ENCODE results near the gene CD81.
"Not testable (repeated sequence)": the region's sequence is repeated elsewhere in the genome, so short reads cannot be mapped to it uniquely, and the experiment has no call there.

The CD81 gene

GRCh38 chr11:2357651-2358050 lies 19.5 kb upstream of the CD81 start:
- not testable (repeated sequence) for DNase-seq

- DNase-seq = no peak
These were observed 18.2 kb upstream of the CD81 start for GRCh38 chr11:2358754-2359442.

GRCh38 chr11:2359557-2359956 lies 17.6 kb upstream of the CD81 start:
- no peak for DNase-seq

GRCh38 chr11:2360081-2360642 lies 16.9 kb upstream of the CD81 start:
- DNase-seq = no peak

- no peak for DNase-seq
These were observed 15.5 kb upstream of the CD81 start for GRCh38 chr11:2361565-2361964.

GRCh38 chr11:2362414-2362813 lies 14.7 kb upstream of the CD81 start:
- no peak for DNase-seq

- no peak for DNase-seq
These were observed 14.0 kb upstream of the CD81 start for GRCh38 chr11:2363130-2363529.

GRCh38 chr11:2363577-2364370 lies 13.3 kb upstream of the CD81 start:
- no peak for DNase-seq

- not testable (repeated sequence) for DNase-seq
These were observed 12.7 kb upstream of the CD81 start for GRCh38 chr11:2364386-2364785.

- DNase-seq = no peak
These were observed 11.4 kb upstream of the CD81 start for GRCh38 chr11:2365571-2366210.

GRCh38 chr11:2366276-2366675 lies 10.8 kb upstream of the CD81 start:
- DNase-seq = no peak

GRCh38 chr11:2366733-2367132 lies 10.4 kb upstream of the CD81 start:
- DNase-seq = no peak

GRCh38 chr11:2367266-2368160 lies 9.6 kb upstream of the CD81 start:
- DNase-seq = no peak

- no peak for DNase-seq
These were observed 8.8 kb upstream of the CD81 start for GRCh38 chr11:2368178-2368850.

- DNase-seq = no peak
These were observed 8.3 kb upstream of the CD81 start for GRCh38 chr11:2368851-2369180.

GRCh38 chr11:2369320-2369719 lies 7.8 kb upstream of the CD81 start:
- no peak for DNase-seq

- no peak for DNase-seq
These were observed 7.2 kb upstream of the CD81 start for GRCh38 chr11:2369896-2370295.

- DNase-seq = no peak
These were observed 2.5 kb upstream of the CD81 start for GRCh38 chr11:2374456-2375201.

- no peak for DNase-seq
These were observed 1.7 kb upstream of the CD81 start for GRCh38 chr11:2375341-2375853.

GRCh38 chr11:2375964-2376551 lies 1.1 kb upstream of the CD81 start:
- no peak for DNase-seq

Data from AML-193 (cell line).